Tibial nerve (tissue), 3 donors: ENCODE data around the gene LSP1.
A peak's percentile ranks its signal among the peaks of the same experiment; 100 is the strongest.

Source experiments
- POLR2A ChIP-seq, 2 donors: fragments of 450-650 bp; IDR thresholded peaks; one replicate each; pipeline ENCODE4 v1.6.1; 2017; ENCODE audit warnings: antibody characterized with exemption in 2 of 2, mild to moderate bottlenecking in 2 of 2, moderate library complexity in 2 of 2
- TF ChIP-seq, protein P1 (sequence below), 5 experiments: fragments of 200-600 bp in 3 of 5; fragments of 450-650 bp in 2 of 5; sonication (generic) in 3 of 5; IDR thresholded peaks; one replicate each; pipeline ENCODE4 v1.5.1; 2016 to 2019; ENCODE audit warnings: antibody characterized with exemption in 5 of 5, mild to moderate bottlenecking in 3 of 5, moderate library complexity in 2 of 5

DNA sequence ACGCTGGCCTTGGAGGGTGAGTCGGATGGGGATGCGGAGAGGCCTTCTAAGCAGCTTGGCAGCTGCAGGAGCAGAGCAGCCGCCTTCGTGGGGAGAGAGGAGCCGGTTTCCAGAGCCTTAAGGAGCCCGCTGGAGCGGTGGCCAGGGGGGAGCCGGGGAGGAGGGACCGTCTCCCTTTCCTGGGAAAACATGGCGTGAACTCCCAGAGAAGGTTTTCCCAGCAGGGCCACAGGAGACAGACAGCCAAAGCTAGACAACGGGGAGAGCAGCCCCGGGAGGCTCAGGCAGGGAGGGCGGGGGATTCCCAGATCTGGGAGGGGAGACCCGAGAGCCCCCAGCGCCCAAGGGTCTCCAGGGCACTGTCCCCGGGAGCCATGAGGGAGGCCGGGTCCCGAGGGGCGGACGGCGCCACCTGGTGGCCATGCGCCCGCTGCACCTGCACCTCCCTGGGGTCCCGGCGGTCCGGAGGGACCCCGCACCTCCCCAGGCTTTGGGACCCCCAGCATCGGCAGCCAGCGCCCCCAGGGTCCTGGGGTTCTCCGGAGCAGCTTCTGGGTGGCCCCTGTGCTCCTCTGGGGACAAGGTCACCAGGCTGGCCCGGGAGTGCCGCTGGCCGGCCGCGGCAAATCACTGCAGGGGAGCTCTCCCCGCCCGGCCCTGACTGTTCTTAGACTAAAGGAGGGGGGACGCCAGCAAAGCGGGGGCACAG lies 20.5 kb upstream of the LSP1 start:
- TF ChIP-seq, protein P1, sequence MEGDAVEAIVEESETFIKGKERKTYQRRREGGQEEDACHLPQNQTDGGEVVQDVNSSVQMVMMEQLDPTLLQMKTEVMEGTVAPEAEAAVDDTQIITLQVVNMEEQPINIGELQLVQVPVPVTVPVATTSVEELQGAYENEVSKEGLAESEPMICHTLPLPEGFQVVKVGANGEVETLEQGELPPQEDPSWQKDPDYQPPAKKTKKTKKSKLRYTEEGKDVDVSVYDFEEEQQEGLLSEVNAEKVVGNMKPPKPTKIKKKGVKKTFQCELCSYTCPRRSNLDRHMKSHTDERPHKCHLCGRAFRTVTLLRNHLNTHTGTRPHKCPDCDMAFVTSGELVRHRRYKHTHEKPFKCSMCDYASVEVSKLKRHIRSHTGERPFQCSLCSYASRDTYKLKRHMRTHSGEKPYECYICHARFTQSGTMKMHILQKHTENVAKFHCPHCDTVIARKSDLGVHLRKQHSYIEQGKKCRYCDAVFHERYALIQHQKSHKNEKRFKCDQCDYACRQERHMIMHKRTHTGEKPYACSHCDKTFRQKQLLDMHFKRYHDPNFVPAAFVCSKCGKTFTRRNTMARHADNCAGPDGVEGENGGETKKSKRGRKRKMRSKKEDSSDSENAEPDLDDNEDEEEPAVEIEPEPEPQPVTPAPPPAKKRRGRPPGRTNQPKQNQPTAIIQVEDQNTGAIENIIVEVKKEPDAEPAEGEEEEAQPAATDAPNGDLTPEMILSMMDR (IDR thresholded peaks at IDR 0.05): peak; percentile 92 to 100 (median 99)
- no peak for TF ChIP-seq POLR2A (IDR thresholded peaks at IDR 0.05)
